Skeletal muscle tissue (tissue), 4 donors: ENCODE results near the gene CHST9. TPM values are rescaled to one million over a fixed set of nuclear protein-coding genes. Genes with fewer than 3 reads are reported as not detected.

Experiments used
- H3K27ac ChIP-seq: one replicate; pipeline ENCODE4 v1.7.0; 2013; ENCODE audit warnings: mild to moderate bottlenecking, low read depth, low read length, inconsistent platforms
- H3K27me3 ChIP-seq, 3 donors: one replicate each; pipeline ENCODE4 v1.7.0; 2013; ENCODE audit warnings: low read length in 3 of 3; ENCODE audit not compliant: control insufficient read depth in 3 of 3, insufficient read depth in 3 of 3
- H3K36me3 ChIP-seq, 3 donors: one replicate each; pipeline ENCODE4 v1.7.0; 2013; ENCODE audit warnings: low read length in 3 of 3; ENCODE audit not compliant: control insufficient read depth in 3 of 3, insufficient read depth in 3 of 3
- H3K4me1 ChIP-seq, 3 donors: one replicate each; pipeline ENCODE4 v1.7.0; 2013; ENCODE audit warnings: low read length in 3 of 3, mild to moderate bottlenecking in 3 of 3; ENCODE audit not compliant: control insufficient read depth in 3 of 3, insufficient read depth in 3 of 3
- H3K4me3 ChIP-seq, 3 donors: one replicate each; pipeline ENCODE4 v1.7.0; 2013; ENCODE audit warnings: low read length in 3 of 3
- H3K9ac ChIP-seq, 3 donors: one replicate each; pipeline ENCODE4 v1.7.0; 2013; ENCODE audit warnings: low read length in 3 of 3, mild to moderate bottlenecking in 3 of 3, moderate library complexity in 2 of 3, low read depth in 1 of 3
- H3K9me3 ChIP-seq, 3 donors: one replicate each; pipeline ENCODE4 v1.7.0; 2013; ENCODE audit warnings: low read length in 3 of 3; ENCODE audit not compliant: control insufficient read depth in 3 of 3
- total RNA-seq: library from RNA; depleted of rRNA; stranded (reverse); fragments of >200 nt; gene quantifications from one replicate; pipeline ENCODE4 v1.2.3, GENCODE V29; 2014
- donor health status: Osteomylitis.

Gene CHST9
- total RNA-seq, 1 donor from 2014 or later = 0.52 TPM

DNA sequence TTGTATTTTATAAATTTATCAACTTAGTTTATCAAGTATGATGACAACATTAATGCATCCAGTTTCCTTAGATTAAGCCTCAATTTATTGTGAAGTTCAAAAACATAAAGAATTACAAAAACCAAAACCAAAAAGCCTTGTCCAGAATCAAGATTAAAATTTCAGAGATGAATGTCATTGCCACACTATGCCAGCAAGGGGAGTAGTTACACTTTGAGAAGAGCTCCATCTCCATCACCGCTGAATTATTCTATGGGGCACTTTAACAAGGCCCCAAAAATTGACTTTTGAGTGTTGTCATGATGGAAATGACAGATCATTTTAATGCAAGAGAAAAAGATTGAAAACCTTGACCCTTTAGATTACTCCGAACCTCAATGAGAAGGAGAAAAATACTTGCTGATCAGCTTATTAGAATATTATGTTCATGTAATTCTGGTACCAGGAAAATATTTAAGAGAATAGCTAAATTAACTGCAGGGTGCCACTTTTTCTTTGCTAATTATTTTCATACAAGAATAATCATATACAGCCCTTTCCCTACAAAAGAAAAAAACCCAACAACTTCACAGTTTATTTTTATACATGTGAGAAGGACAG, 167.1 kb downstream of the CHST9 start:
- H3K27me3 ChIP-seq = no peaks in the 10 kb centered on the region
- H3K4me3 ChIP-seq = no peak overlapping the region
- no peak overlapping the region for H3K27ac ChIP-seq
- no peaks in the 10 kb centered on the region for H3K9me3 ChIP-seq
- H3K4me1 ChIP-seq = no peaks in the 10 kb centered on the region
- no peaks in the 10 kb centered on the region for H3K36me3 ChIP-seq
- no peak overlapping the region for H3K9ac ChIP-seq

DNA sequence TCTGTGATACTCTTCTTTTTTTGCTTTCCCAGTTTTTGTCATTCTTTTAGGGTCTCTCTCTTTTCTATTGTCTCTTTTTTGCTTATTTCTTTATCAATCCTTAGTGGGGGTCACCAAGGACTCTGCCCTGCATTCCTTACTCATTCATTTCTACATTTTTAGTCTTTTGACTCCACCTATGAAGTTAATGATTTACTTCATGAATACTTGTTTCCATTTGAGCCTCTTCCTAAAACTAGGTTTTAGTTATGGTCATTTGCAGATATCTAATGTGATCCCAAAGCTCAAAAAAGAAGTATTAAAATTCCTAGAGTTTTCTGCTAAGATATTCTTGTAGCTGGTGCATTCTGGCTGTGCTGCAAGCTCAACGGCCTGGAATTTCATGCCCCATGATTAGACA, 170.3 kb downstream of the CHST9 start:
- H3K27ac ChIP-seq = no peak overlapping the region

DNA sequence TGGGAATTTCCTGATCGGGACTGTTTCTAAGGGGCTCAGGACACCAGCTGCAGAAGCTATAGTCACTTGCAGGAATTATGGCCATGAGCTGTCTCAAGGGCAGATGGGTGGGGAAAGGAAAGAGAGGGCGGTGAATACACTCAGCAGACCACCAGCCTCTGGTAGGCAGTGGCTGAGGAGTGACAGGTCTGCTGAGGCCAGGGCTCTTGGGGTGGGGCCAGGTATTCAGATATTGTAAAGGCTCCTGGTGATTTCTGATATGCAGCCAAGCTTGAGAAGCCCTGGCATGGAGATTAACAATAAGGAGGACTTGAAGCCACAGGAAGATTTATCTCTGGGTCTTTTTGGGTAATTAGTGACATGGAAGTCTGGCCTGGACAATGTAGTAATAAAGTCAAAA, 174.3 kb downstream of the CHST9 start:
- no peak overlapping the region for H3K4me3 ChIP-seq
- no peaks in the 10 kb centered on the region for H3K27me3 ChIP-seq
- no peaks in the 10 kb centered on the region for H3K4me1 ChIP-seq
- H3K9ac ChIP-seq = no peak overlapping the region
- H3K9me3 ChIP-seq = no peaks in the 10 kb centered on the region
- H3K36me3 ChIP-seq = no peaks in the 10 kb centered on the region
- no peak overlapping the region for H3K27ac ChIP-seq

More for the DNA sequence above, 170.3 kb downstream of the CHST9 start:
- Histone ChIP-seq H3K4me3 (no peak overlapping the region), H3K9me3 (no peaks in the 10 kb centered on the region), H3K36me3 (no peaks in the 10 kb centered on the region), H3K4me1 (no peaks in the 10 kb centered on the region), H3K27me3 (no peaks in the 10 kb centered on the region), H3K9ac (no peak overlapping the region)

DNA sequence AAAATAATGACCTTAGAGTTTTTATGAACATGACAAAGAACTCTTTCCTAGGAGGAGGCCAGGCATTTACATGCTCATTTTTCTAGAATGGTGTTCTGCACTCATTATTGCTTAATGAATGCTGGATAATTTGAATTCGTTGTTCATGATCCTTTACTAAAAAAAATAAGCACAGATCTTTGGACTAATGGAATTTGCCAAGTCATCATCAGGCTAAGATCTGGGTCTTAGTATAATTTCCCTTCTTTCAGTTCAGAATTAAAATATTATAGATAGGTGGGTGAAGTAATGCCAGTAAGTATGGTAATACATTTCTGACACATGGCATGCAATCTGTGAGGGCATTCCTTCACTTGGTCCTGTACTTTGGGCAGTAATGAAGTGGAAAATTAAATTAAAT, 175.8 kb downstream of the CHST9 start:
- Histone ChIP-seq H3K4me1 (no peaks in the 10 kb centered on the region), H3K4me3 (no peak overlapping the region), H3K36me3 (no peaks in the 10 kb centered on the region), H3K27ac (no peak overlapping the region), H3K27me3 (no peaks in the 10 kb centered on the region), H3K9me3 (no peaks in the 10 kb centered on the region), H3K9ac (no peak overlapping the region)

DNA sequence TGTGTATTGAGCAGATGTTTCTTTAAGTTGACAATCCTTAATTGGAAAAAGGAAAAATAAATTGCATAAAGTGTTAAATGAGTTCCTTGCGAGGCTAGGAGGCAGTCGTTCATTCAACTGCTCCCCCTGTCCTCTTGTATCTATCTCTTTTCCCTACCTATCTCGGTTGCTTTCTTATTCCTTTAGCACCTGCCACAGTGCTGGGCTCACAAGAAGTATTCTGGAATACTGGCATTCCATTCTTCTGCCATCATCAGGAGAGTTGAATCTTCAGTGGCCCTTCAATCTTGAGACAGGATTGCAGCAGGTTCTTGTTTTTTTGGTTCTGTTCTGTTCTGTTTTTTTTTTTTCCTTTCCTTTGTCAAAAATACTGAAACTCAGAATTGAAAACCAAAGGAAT, 176.5 kb downstream of the CHST9 start:
- no peak overlapping the region for H3K27ac ChIP-seq

GRCh38 chr18:27007880-27008279, 177.2 kb downstream of the CHST9 start:
- H3K9me3 ChIP-seq = no peaks in the 10 kb centered on the region
- H3K27ac ChIP-seq = no peak overlapping the region
- no peak overlapping the region for H3K4me3 ChIP-seq
- H3K36me3 ChIP-seq = no peaks in the 10 kb centered on the region
- H3K4me1 ChIP-seq = no peaks in the 10 kb centered on the region
- no peaks in the 10 kb centered on the region for H3K27me3 ChIP-seq
- no peak overlapping the region for H3K9ac ChIP-seq

More for the DNA sequence above, 176.5 kb downstream of the CHST9 start:
- H3K4me3 ChIP-seq = no peak overlapping the region
- no peaks in the 10 kb centered on the region for H3K9me3 ChIP-seq
- H3K36me3 ChIP-seq = no peaks in the 10 kb centered on the region
- no peak overlapping the region for H3K9ac ChIP-seq
- no peaks in the 10 kb centered on the region for H3K4me1 ChIP-seq
- no peaks in the 10 kb centered on the region for H3K27me3 ChIP-seq

DNA sequence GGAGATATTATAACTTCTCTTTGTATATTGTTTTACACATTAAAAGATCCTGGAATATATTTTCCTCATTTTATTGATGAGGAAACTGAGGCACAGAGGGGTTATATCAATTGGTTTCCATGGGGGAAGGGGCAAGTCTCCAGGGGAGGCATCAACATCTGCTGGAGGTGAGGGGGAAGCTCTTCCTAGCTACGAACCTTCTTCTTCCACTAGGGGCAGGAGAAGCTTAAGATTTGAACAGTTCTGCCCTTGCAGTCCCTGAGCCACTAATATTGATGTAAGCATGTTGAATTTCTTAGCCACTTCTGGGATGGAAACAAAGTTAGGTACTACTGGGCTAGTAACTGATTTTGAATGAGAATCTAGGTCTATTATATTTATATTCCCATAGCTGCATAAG, 179.5 kb downstream of the CHST9 start:
- Histone ChIP-seq H3K36me3 (no peaks in the 10 kb centered on the region), H3K9me3 (no peaks in the 10 kb centered on the region), H3K4me1 (no peaks in the 10 kb centered on the region), H3K27ac (no peak overlapping the region), H3K27me3 (no peaks in the 10 kb centered on the region), H3K4me3 (no peak overlapping the region), H3K9ac (no peak overlapping the region)

DNA sequence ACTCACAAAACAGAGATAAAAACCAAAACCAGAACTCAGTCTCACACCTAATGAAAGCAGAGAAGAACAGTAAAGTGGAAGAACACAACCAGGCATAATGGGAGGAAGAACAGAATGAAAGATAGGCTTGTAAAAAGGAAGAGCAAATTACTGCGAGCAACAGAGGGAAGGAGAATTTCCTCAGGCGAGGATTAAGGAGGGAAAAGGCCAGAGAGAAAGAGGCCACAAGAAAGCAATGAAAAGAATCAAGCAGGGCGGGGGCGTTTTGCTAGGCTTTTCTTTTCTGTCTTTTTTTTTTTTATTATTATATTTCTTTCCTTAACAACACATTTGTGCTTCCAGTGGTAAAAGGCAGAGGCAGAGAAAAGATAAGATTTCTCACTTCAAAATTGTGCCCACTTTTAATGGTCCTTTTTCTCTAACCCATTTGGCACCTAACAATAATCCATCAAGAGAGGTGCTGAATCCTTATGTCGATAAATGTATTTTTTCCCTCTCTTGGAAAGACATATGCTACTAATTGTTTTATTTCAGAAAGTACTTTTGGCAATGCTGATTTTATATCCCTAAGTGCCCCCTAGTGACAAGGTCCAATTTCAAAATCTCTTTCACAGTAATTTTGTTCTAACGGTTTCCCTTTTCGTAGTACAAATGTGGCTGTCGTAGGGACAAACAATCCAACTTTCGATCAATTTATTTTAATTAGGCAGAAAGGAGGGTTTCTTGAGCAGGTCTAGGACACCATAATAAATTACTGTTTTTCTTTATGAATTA, 180.9 kb downstream of the CHST9 start:
- Histone ChIP-seq H3K9me3 (no peaks in the 10 kb centered on the region), H3K27me3 (no peaks in the 10 kb centered on the region), H3K27ac (no peak overlapping the region), H3K4me3 (no peak overlapping the region), H3K9ac (no peak overlapping the region), H3K4me1 (no peaks in the 10 kb centered on the region), H3K36me3 (no peaks in the 10 kb centered on the region)

- no peaks in the 10 kb centered on the region for H3K36me3 ChIP-seq
- no peak overlapping the region for H3K4me3 ChIP-seq
- H3K4me1 ChIP-seq = no peaks in the 10 kb centered on the region
- no peaks in the 10 kb centered on the region for H3K9me3 ChIP-seq
- H3K9ac ChIP-seq = no peak overlapping the region
- no peak overlapping the region for H3K27ac ChIP-seq
- no peaks in the 10 kb centered on the region for H3K27me3 ChIP-seq
Measured at GRCh38 chr18:26999797-27000196, 185.3 kb downstream of the CHST9 start.

DNA sequence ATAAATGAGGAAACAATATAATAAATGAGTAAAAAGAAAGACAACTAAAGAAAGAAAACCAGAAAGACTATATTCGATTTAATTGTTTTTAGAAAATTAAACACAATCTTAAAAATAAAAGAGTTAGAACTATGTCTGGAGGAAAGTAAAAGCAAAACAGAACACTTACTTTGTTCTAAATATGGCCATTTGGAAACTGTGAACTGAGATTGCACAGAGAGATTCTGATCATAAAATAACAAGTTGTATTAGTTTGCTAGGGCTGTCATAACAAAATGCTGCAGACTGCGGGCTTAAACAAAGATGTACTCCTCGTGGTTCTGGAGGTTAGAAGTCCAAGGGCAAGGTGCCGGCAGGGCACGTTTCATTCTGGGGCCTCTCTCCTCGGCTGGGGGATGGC, 191.5 kb downstream of the CHST9 start:
- Histone ChIP-seq H3K4me1 (no peaks in the 10 kb centered on the region), H3K4me3 (no peak overlapping the region), H3K27ac (no peak overlapping the region), H3K36me3 (no peaks in the 10 kb centered on the region), H3K27me3 (no peaks in the 10 kb centered on the region), H3K9ac (no peak overlapping the region), H3K9me3 (no peaks in the 10 kb centered on the region)
